Fibroblast of lung (primary cell): ENCODE measurements around the gene CST11.

Experiments used
- CTCF ChIP-seq, 2 donors: IDR thresholded peaks in 1 of 2; conservative IDR thresholded peaks in 1 of 2; 1 replicate in 1 of 2; 2 replicates in 1 of 2; pipeline ENCODE4 v1.5.1; 2011 to 2012; ENCODE audit warnings: low read length in 2 of 2, control low read depth in 1 of 2, inconsistent platforms in 1 of 2, low read depth in 1 of 2, mild to moderate bottlenecking in 1 of 2
- EZH2 ChIP-seq: IDR thresholded peaks from 2 replicates; pipeline ENCODE4 v1.5.1; 2012; ENCODE audit warnings: low read length, control low read depth, mild to moderate bottlenecking; ENCODE audit errors: missing control alignments

- no peak for TF ChIP-seq EZH2
- no peak for TF ChIP-seq CTCF (conservative IDR thresholded peaks at IDR 0.05 in 1 of 2, IDR thresholded peaks at IDR 0.05 in 1 of 2; ENCODE audit: low read depth in 1 of 2, low read length in 2 of 2)
Observed at GRCh38 chr20:23415555-23415954, 37.1 kb downstream of the CST11 start.
